Purkinje cell (primary cell): Measurements from ENCODE around the gene ENOPH1. TPM values are rescaled to one million over a fixed set of nuclear protein-coding genes. Genes with fewer than 3 reads are reported as not detected.

ENCODE experiments used
- polyA plus RNA-seq: library from polyadenylated mRNA; unstranded; fragments of >200 nt; fragmentation: Nextera tagmentation; gene quantifications from 2 replicates; pipeline ENCODE4 v1.2.1, GENCODE V29; 2014

The ENOPH1 gene
- 148 and 167 TPM in 2 replicates for polyA plus RNA-seq

GRCh38 chr4:82430193-82430963 is at the start of gene ENOPH1, which contains the start of gene HNRNPDL:
Gene ENOPH1, plus strand, starts transcription at chr4:82430590. Its CDS starts 240 bp downstream, at chr4:82430830.
Gene HNRNPDL, minus strand, starts transcription at chr4:82430462. Its CDS starts 772 bp downstream, at chr4:82429690.

Other genes starting within 250 kb of the ENOPH1 start
- gene HNRNPD, start 56.6 kb upstream of the ENOPH1 start, polyA plus RNA-seq = 77.4 and 109 TPM in 2 replicates
- gene HNRNPDL, start 128 bp upstream of the ENOPH1 start, polyA plus RNA-seq = 335 and 337 TPM in 2 replicates
- 0.78 and 7.0 TPM in 2 replicates for gene TMEM150C, start 131.4 kb downstream of the ENOPH1 start, polyA plus RNA-seq